Subcutaneous abdominal adipose tissue (tissue), 5 donors: ENCODE measurements around the gene TBC1D9.

Experiments
- H3K27ac ChIP-seq: one replicate; pipeline ENCODE4 v1.7.0; 2013; ENCODE audit warnings: low read depth, mild to moderate bottlenecking, inconsistent platforms, low read length, moderate library complexity
- H3K27me3 ChIP-seq, 5 donors: one replicate each; pipeline ENCODE4 v1.7.0; 2013; ENCODE audit warnings: low read length in 5 of 5, inconsistent platforms in 1 of 5; ENCODE audit not compliant: control insufficient read depth in 5 of 5, insufficient read depth in 4 of 5
- H3K36me3 ChIP-seq, 5 donors: one replicate each; pipeline ENCODE4 v1.7.0; 2013; ENCODE audit warnings: low read length in 5 of 5; ENCODE audit not compliant: control insufficient read depth in 5 of 5, insufficient read depth in 5 of 5
- H3K4me1 ChIP-seq, 5 donors: one replicate each; pipeline ENCODE4 v1.7.0; 2013; ENCODE audit warnings: low read length in 5 of 5, mild to moderate bottlenecking in 3 of 5, moderate library complexity in 1 of 5; ENCODE audit not compliant: control insufficient read depth in 5 of 5, insufficient read depth in 5 of 5
- H3K4me3 ChIP-seq, 5 donors: one replicate each; pipeline ENCODE4 v1.7.0; 2013; ENCODE audit warnings: low read length in 5 of 5, low read depth in 1 of 5
- H3K9ac ChIP-seq, 5 donors: one replicate each; pipeline ENCODE4 v1.7.0; 2013; ENCODE audit warnings: low read length in 5 of 5, mild to moderate bottlenecking in 4 of 5, moderate library complexity in 3 of 5
- H3K9me3 ChIP-seq, 5 donors: one replicate each; pipeline ENCODE4 v1.7.0; 2013; ENCODE audit warnings: low read length in 5 of 5; ENCODE audit not compliant: control insufficient read depth in 5 of 5
- donor health status: healthy.
- donor health status: healthy.
- donor health status: healthy.
- donor health status: healthy.
- donor health status: healthy.

The TBC1D9 gene

GRCh38 chr4:140662082-140662869, 93.9 kb downstream of the TBC1D9 start:
- Histone ChIP-seq H3K9me3 (no peaks in the 10 kb centered on the region), H3K4me1 (no peaks in the 10 kb centered on the region), H3K27ac (no peak overlapping the region), H3K36me3 (peaks cover 58 to 80% (median 75%) of the 10 kb centered on the region in 5 donors), H3K9ac (no peak overlapping the region), H3K27me3 (no peaks in the 10 kb centered on the region), H3K4me3 (no peak overlapping the region)

GRCh38 chr4:140661550-140661949, 94.6 kb downstream of the TBC1D9 start:
- Histone ChIP-seq H3K27me3 (no peaks in the 10 kb centered on the region), H3K9ac (no peak overlapping the region), H3K4me1 (no peaks in the 10 kb centered on the region), H3K27ac (no peak overlapping the region), H3K36me3 (peaks cover 63 to 80% (median 75%) of the 10 kb centered on the region in 5 donors), H3K4me3 (no peak overlapping the region), H3K9me3 (no peaks in the 10 kb centered on the region)

- H3K4me3 ChIP-seq, result no peak overlapping the region
- H3K36me3 ChIP-seq, result peaks cover 72 to 86% (median 82%) of the 10 kb centered on the region in 5 donors
- no peak overlapping the region for H3K27ac ChIP-seq
These were observed 96.1 kb downstream of the TBC1D9 start for GRCh38 chr4:140659943-140660700.

GRCh38 chr4:140654495-140654814, 101.7 kb downstream of the TBC1D9 start:
- Histone ChIP-seq H3K36me3 (peaks cover 40 to 84% (median 76%) of the 10 kb centered on the region in 5 donors), H3K4me3 (no peak overlapping the region), H3K4me1 (peaks cover 0 to 10% (median 5%) of the 10 kb centered on the region in 5 donors), H3K27me3 (no peaks in the 10 kb centered on the region), H3K9ac (no peak overlapping the region), H3K9me3 (no peaks in the 10 kb centered on the region), H3K27ac (no peak overlapping the region)

More at GRCh38 chr4:140659943-140660700, 96.1 kb downstream of the TBC1D9 start:
- Histone ChIP-seq H3K9ac (no peak overlapping the region), H3K4me1 (no peaks in the 10 kb centered on the region), H3K9me3 (no peaks in the 10 kb centered on the region), H3K27me3 (no peaks in the 10 kb centered on the region)

GRCh38 chr4:140653718-140654494, 102.3 kb downstream of the TBC1D9 start:
- Histone ChIP-seq H3K4me3 (peak overlapping the region in 4 of 5 donors; percentile 20 to 48 (median 34)), H3K9ac (peak overlapping the region in 1 of 5 donors; percentile 19), H3K9me3 (no peaks in the 10 kb centered on the region), H3K27ac (no peak overlapping the region), H3K36me3 (peaks cover 34 to 84% (median 73%) of the 10 kb centered on the region in 5 donors), H3K4me1 (peaks cover 0 to 14% (median 8%) of the 10 kb centered on the region in 5 donors), H3K27me3 (no peaks in the 10 kb centered on the region)

- no peak overlapping the region for H3K4me3 ChIP-seq
- H3K36me3 ChIP-seq, result peaks cover 24 to 81% (median 69%) of the 10 kb centered on the region in 5 donors
- no peaks in the 10 kb centered on the region for H3K27me3 ChIP-seq
- H3K9me3 ChIP-seq, result no peaks in the 10 kb centered on the region
- no peak overlapping the region for H3K9ac ChIP-seq
- peaks cover 0 to 19% (median 8%) of the 10 kb centered on the region in 5 donors for H3K4me1 ChIP-seq
- no peak overlapping the region for H3K27ac ChIP-seq
These were observed 103.6 kb downstream of the TBC1D9 start for GRCh38 chr4:140652601-140653000.

- H3K27me3 ChIP-seq, result no peaks in the 10 kb centered on the region
- H3K36me3 ChIP-seq, result peaks cover 13 to 94% (median 81%) of the 10 kb centered on the region in 5 donors
These were observed 107.4 kb downstream of the TBC1D9 start for GRCh38 chr4:140648716-140649308.

GRCh38 chr4:140645614-140646412, 110.4 kb downstream of the TBC1D9 start:
- H3K9me3 ChIP-seq, result no peaks in the 10 kb centered on the region
- H3K27ac ChIP-seq, result no peak overlapping the region
- no peak overlapping the region for H3K4me3 ChIP-seq
- H3K9ac ChIP-seq, result no peak overlapping the region
- peaks cover 0 to 10% (median 5%) of the 10 kb centered on the region in 5 donors for H3K4me1 ChIP-seq
- H3K36me3 ChIP-seq, result peaks cover 5 to 87% (median 72%) of the 10 kb centered on the region in 5 donors
- no peaks in the 10 kb centered on the region for H3K27me3 ChIP-seq

More at GRCh38 chr4:140648716-140649308, 107.4 kb downstream of the TBC1D9 start:
- Histone ChIP-seq H3K9me3 (no peaks in the 10 kb centered on the region), H3K4me3 (no peak overlapping the region), H3K27ac (no peak overlapping the region), H3K4me1 (peaks cover 0 to 15% (median 5%) of the 10 kb centered on the region in 5 donors), H3K9ac (no peak overlapping the region)

GRCh38 chr4:140645196-140645595, 111.0 kb downstream of the TBC1D9 start:
- Histone ChIP-seq H3K9ac (no peak overlapping the region), H3K9me3 (no peaks in the 10 kb centered on the region), H3K36me3 (peaks cover 5 to 81% (median 68%) of the 10 kb centered on the region in 5 donors), H3K27me3 (no peaks in the 10 kb centered on the region), H3K4me1 (peaks cover 0 to 10% (median 5%) of the 10 kb centered on the region in 5 donors), H3K27ac (no peak overlapping the region), H3K4me3 (no peak overlapping the region)
